ENCODE measurements around the gene FOXM1.

Gene FOXM1

DNA sequence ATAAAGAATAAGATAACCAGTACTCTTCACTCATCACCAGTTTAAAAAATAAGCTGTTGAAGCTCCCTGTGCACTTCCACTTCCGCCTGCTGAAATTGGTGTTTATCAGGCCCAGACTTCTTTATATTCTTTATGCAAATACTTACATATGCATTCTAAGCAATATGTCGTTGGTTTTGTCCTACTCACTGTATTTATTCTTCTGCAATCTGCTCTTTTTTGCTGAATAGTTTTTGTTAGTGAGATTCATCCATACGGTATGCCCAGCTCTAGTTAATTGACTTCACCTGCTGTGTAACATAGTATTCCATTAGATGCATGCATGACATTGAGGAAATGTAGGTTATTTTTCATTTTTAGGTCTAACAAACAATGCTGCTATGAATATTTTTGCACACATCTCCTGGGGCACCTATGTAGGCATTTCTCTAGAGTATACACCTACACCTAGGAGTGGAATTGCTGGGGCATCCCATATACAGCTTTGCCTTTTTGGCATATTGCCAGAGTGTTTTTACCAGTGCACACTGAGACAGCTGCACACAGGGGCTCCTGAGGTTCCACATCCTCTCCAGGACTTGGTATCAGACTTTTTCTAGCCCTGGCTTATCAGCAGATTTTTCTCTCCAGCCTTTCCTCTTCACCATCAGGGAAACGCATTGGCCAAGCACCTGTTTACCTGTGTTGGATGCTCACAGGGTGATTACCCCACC lies 41.1 kb downstream of the FOXM1 start:
- no peak for DNase-seq

DNA sequence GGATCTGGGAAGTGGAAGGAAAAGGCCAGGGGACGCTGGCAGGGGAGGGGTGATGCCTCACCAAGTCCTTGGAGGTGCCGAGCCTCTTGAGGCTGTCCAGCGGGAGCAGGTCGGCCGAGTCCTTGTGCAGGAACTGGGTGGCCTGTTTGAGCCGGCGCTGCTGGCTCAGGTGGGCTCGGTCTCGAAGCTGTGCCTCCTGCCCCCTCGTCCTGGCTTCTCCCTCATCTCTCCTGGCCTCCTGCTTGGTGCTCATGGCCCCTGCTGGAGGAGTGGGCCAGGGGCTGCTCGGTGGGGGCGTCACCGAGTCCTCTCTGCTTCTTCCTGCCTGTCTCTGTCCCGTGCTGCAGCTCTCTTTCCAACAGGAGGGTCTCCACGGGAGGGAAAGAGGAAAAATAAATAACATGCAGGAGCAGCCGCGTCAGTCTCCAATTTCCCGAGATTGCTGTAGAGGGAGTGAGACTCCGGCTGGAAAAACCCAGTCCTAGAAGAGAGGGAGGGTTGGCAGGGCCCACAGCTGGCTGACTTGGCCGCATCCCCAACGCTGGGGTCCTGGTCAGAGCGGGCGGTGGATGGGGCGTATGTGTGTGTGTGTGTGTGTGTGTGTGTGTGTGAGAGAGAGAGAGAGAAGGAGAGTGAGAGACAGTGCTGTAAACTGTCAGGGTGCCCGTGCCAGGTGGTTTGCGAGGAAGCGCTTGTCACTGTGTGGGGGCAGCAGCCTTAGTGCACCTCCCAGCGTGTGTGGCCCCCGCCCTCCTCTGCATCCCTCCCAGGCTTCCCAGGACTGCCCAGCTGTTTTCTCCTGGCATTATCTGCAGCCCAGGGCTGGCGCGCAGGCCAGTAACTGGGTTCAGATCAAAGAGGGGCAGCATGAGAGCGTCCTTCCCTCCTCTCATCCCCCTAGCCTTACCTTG lies 42.1 kb downstream of the FOXM1 start, which contains the start of gene NRIP2:
TSS of gene NRIP2 (minus strand) at position 455 of the 911 bp plus-strand sequence. CDS start at position 403, 52 bp downstream.
- no peak for DNase-seq

DNA sequence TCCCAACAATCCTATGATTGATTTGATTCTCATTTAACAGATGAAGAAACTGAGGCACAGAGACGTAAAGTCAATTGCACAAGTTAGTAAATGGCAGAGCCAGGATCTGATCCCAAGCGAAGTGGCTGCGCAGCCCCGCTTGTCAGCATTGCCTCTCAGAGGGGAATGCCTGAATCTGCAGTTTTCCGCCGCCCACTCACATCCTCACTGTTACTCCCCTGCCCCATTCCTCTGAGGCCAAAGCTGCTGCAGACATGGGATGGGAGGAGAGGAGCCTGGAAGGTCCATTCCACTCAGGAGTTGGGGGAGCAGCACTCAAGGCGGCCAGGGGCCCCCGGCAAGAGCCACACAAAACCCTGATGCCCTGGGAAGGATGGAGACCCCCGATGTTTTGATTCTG lies 43.2 kb downstream of the FOXM1 start:
- DNase-seq, result no peak

DNA sequence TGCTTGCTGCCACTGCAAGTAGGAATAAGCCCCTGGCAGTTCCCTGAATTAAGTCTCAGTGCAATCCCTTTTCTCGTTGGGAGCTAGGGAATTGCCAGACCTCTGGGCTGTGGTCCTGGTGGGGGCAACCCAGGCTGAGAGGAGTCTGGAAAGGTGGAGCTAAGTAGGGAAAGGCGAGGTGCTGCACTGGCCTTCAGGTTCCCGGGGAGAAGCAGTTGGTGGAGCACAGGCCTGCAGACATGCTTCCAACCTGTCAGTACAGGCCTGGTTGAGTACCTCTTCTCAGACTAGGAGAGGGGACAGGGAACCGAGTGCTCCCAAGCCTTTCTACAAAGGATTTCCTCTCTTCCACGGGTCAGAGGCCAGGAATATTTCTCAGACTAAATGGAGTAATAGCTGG lies 43.6 kb downstream of the FOXM1 start:
- DNase-seq, result no peak

DNA sequence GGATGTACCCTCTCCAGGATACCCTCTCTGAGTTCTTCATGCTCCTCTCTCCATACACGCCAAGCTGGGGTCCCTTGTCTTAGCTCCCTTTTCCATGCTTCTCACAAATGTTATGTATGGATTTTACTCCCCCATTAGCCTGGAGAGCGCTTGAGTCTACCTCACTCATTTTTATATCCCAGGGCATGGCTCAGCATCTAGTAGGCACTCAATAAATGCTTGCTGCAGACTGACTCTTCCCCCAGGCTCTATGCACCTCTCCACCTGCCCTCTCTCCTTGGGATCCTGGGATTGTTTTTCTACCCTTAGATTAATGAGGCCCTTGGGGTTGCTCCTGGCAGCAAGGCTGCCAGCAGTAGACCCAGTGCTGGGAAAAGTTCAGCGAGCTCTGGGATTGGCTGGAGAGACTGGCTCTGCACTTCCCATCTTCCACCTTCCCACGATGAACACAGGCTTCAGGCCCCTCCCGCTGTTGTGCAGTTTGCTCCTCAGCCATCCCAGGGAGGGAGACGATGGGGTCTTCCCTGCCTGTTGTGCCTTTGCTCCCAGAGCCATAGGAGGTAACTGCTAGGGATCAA lies 44.3 kb downstream of the FOXM1 start:
- no peak for DNase-seq

DNA sequence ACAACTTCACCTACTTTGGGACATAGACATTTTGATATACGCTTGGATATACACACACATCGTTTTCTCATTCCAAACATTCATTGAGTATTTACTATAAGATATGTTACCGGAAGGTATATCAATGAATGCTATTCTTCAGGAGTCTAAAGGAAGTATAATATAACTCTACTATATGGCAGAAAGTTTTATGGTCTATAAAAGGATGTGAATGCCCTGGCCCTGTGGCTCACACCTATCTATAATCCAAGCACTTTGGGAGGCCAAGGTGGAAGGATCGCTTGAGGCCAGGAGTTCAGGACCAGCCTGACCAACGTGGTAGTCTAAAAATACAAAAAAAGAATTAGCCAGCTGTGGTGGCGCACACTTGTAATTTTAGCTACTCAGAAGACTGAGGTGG lies 47.7 kb downstream of the FOXM1 start:
- DNase-seq, result no peak

DNA sequence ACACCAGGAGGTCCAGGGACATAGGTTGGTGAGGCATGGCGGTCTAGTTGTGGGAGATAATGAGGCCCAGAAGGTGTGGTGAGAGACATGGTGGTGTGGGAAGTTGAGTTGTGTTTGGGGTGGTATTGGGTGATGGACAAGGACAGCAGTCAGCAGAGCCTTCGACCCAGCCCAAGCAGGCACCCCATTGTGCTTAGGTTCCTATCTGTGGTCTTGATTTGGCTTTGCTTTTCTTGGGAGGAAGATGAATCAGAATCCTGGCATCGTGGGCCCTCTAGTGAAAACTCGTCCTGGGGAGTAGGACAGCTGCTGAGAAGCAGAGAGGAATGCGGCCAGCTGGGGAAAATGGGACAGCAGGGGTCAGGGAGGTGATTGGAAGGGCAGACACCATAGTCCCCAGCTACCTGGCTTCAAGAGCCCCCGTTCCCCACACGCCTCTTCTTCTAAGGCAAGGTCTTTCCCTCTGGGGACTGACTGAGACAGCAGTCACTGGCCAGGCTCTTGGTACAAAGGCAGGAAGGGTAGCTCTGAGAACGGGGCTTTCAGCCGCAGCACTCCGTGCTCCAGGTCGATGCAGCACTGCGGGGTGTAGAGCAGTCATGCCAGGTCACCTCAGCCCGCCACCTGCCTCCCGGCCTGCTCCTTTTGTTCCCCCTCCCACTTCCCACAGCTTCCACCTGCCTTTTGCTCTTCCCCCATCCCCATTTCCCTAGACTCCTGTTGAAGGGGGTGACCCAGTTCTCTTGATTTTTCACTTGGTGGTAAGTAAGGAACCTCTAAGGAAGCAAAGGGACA lies 50.1 kb downstream of the FOXM1 start:
- DNase-seq, result no peak

DNA sequence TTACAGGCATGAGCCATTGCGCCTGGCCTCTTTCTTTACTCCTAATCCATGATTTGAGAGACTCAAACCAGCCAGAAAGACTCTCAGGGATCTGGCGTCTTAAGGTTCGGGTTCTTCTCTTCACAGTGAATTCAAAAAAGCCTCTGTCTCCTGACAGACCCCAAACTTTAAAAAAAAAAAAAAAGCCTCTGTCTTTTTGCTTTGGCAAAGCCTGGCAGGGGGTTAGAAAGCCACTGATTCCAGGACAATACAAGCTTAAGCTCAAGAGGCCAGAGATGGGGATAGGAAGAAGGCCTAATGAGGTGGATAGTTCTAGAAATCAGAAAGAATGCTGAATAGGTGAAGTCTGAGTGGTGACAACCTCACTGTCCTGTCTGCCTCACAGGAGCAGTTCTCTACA lies 50.9 kb downstream of the FOXM1 start:
- no peak for DNase-seq

DNA sequence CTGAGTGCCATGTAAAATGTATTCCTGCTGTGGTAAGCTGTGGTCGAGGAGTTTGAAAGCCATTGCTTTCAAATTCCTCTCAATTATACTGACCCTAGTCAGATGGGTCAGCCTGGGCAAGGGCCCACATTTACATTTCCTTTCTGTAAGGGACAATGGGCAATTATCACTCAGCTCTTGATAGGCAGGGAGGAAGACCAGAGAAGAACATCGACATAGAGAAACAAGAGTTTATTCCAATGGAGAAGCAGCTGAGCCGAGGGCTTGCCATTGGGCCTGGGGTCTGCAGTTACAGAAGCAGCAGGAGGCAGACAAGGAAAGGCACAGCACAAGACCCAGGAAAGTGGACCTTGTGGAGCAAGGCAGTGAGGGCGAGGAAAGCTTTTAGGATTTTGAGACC lies 51.8 kb downstream of the FOXM1 start:
- no peak for DNase-seq

DNA sequence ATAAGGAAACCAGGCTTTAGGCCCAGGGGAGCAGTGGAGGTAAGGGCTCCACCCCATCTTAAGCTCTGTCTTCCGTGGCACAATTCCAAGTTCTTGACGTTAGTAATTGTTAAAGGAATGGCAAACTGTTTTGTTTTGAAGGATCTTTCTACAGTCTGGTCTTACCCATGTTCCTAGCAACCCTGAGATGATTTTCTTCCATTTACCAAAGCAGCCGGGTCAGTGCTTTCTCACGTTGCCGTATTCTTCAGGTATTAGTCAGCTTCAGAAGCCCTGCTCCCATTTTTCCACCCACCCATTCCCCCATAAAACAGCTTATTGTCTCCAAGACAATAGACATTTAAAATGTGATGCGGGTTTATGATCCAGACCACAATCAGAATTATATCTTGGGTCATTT lies 52.4 kb downstream of the FOXM1 start:
- no peak for DNase-seq

DNA sequence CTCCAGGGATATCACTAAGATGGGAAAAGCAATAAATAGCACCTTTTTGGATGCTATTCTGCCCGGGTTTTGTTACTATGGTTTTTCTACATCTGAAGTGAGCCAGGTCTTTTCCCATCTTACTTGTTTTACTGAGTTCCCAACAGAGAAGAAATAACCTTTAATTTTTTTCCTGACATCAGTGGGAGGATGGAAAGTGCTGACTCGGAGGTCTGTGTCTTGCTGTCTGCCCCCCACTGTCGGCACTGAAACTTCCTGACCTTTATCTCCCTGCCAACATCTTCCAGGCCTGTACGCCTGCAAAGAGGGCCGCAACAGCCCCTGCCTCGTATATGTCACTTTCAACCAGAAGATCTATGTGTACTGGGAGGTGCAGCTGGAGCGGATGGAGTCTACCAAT lies 53.5 kb downstream of the FOXM1 start:
- DNase-seq, result no peak

DNA sequence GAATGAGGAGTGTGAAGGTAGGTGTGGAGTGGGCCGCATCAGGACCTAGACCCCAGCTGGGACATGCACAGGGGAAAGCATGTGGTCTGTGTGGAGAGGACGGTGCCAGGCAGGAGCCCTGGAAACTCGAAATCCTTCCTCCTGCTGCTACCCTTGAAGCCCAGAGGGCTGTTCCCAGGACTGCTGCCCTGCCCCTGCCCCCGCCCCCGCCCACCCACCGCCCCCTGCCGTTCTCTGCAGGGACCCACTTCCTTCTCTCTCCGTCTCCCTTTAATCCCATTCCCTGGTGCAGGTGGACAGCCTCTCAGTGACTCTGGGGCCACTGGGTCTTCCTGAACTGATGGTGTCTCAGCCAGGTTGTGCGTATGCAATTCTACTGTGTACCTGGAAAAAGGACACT lies 56.5 kb downstream of the FOXM1 start:
- no peak for DNase-seq

DNA sequence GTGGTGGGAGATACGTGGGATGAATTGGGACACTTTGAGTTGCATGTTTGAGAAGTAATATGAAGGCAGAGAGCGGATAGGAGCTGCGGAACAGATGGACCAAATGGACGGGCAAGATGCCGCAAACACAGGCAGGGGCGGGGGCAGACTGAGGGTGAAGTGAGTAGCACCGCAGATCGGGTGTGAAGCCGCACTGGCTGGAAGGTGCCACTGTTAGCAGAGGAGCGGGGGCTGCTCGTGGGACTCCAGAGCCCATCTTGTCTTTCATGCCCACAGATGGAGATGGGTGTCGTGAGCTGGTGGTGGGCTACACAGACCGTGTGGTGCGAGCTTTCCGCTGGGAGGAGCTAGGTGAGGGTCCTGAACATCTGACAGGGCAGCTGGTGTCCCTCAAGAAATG lies 57.2 kb downstream of the FOXM1 start:
- DNase-seq, result no peak

DNA sequence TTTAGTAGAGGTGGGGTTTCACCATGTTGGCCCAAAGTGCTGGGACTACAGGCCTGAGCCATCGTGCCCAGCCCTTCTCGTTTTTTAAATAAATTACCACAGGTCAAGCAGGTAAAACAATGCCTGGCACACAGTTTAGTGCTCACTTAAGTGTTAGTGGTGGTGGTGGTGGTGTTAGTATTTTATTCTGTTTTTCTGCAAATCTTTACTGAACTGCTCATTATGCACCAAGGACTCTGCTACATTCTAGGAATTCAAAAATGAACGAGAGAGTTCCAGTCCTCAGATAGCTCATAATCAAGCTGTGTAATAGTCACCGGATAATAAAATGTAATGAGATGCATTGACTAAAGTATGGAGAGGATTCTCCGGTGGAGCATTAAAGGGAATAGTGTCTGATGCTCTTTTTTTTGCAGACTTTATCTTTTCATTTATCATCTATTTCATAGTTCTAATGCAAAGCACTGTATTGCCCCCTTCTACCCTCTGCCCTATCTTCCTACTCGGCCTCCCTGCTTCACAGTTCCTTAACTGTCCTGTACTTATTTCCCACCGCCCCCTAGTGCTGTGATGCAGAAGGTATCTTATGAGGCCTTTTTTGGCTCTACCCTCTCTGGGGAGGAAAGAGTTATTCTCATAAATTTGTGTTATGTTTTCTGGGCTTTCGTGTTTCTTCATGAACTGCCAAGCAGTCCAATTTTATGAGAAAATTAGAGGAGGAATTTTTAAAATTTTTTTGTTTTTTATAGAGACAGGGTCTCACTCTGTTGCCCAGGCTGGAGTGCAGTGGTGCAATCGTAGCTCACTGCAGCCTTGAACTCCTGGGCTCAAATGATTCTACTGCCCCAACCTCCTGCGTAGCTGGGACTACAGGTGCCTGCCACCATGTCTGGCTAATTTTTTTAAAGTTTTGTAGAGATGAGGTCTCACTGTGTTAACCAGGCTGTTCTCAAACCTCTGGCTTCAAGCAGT lies 63.5 kb downstream of the FOXM1 start:
- DNase-seq, result peak; percentile 18

DNA sequence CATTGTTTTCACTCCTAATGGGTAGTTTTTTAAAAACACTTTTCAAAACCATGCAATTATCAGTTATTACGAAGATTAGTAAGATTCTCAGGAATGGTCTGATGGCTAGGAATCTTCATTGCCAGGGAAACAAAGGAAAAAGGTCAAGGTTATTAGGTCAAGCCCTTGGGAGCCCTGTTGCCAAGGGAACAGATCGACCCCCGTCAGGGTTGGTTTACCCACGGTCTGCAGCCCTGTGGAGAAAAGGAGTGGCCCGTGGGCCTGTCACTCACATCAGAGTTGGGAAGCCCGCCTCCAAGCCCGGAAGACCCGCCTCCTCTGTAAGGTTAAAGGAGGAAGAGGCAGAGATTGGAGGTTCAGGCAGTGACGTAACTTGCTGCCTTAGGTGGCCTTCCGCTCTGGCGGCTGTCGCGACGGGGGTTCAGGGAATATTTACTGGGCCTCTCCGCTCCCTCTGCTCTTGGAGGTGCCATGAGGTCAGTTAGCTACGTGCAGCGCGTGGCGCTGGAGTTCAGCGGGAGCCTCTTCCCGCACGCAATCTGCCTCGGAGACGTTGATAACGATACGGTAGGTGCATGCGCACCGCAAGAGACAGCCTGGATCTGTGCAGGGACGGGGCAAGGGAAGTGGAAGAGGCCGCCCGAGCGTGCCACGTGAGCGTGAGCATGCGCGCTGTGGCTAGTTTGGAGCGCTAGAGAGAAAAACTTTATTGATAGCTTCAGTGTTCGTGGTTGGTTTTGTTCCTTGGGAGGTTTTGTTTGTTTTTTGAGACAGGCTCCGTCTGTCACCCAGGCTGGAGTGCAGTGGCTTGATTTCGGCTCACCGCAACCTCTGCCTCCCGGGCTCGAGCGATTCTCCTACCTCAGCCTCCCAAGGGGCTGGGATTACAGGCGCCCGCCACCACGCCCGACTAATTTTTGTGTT lies 64.4 kb downstream of the FOXM1 start, which contains the start of gene ITFG2:
TSS of gene ITFG2 (plus strand) at position 379 of the 924 bp plus-strand sequence. CDS start at position 472, 93 bp downstream.
- DNase-seq, result peak; percentile 90

DNA sequence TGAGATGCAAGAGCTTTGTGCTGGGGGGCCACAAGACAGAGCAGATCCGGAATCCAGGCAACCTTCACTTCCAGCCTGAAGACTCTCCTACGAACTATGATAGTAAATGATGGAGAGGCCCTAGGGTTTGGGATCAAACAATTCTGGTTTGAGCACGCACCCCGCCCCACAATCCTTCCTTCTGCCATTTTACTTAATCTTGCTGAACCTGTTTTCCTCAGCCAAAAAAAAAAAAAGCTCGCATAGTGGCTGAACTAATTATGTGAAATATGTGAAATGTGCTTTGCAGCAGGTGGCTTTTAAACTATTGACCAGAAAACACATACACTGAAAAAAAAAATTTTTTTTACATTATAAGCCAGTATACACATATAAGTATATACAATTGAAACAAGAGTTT lies 65.2 kb downstream of the FOXM1 start:
- DNase-seq, result no peak

Measured in T-helper 9 cell (primary cell).